ENCODE results near the gene SUN5.
"Not testable (repeated sequence)": the region's sequence is repeated elsewhere in the genome, so short reads cannot be mapped to it uniquely, and the experiment has no call there.

Gene SUN5, protein sequence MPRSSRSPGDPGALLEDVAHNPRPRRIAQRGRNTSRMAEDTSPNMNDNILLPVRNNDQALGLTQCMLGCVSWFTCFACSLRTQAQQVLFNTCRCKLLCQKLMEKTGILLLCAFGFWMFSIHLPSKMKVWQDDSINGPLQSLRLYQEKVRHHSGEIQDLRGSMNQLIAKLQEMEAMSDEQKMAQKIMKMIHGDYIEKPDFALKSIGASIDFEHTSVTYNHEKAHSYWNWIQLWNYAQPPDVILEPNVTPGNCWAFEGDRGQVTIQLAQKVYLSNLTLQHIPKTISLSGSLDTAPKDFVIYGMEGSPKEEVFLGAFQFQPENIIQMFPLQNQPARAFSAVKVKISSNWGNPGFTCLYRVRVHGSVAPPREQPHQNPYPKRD

GRCh38 chr20:33004141-33004751 lies at the start of gene SUN5:
SUN5 (minus strand) TSS chr20:33004433; CDS start chr20:33004340, 93 bp downstream.
- DNase-seq (ENCODE audit: low read depth in 2 of 3, low spot score in 1 of 3), result no peak

DNA sequence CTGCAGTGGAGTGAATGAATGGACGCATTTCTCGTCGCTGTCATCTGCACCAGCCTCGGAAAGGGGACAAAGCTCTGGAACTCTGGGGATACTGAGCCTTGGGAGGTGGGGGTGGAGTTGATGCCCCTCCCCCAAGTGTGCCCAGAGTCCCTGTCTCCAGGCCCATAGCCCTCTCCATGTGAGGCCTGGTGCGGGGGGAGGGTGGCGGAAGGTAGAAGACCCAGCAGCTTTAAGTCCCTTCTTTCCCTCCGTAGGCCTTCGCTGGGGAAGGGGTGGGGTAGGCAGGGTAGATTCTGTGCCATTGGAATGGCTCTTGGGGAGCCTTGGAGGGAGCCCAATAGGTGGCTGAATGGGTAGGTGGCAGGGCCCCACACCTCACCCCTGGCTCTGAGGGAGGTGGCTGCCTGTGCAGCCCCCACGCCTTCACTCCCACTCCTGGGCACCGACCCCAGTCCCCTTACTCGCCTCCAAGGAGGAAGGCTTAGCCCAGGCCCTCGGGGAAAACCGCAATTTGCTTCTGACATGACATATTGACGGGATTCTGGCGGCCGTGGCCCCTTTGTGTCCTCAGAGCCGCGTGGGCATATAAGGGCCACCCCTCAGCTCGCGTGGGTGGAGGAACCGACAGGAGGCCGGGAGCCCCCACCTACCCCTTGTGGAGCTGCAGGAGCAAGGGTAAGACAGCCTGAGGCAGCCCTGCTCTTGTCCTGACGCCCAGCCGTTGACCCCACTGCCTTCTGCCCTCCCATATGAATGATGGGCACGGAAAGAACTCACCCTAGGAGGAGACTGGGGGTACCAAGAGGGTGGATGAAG lies 49.3 kb upstream of the SUN5 start, which contains the start of gene BPIFB3:
BPIFB3 (plus strand) TSS at position 613 of the 816 bp plus-strand sequence. CDS start 1,533 bp downstream, outside the sequence.
- DNase-seq (ENCODE audit: low read depth in 2 of 3, low spot score in 1 of 3), result no peak

DNA sequence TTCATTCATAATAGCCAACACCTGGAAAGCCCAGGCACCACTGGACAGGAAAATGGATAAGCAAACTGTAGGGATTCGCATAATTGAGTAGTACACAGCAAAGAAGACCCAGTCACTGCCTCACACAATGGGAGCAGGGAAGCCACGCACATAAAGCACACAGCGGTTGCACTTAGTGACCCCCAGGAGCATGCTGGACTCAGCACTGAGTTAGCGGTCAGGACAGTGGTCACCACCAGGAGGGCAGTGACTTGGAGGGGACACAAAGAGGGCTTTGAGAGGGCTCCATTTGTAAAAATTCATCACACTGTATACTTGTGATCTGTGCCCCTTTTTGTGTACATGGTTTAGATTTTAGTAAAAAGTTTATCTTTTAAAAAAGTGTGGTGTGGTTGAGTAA lies 47.1 kb upstream of the SUN5 start:
- DNase-seq (ENCODE audit: low read depth in 2 of 3, low spot score in 1 of 3), result no peak

DNA sequence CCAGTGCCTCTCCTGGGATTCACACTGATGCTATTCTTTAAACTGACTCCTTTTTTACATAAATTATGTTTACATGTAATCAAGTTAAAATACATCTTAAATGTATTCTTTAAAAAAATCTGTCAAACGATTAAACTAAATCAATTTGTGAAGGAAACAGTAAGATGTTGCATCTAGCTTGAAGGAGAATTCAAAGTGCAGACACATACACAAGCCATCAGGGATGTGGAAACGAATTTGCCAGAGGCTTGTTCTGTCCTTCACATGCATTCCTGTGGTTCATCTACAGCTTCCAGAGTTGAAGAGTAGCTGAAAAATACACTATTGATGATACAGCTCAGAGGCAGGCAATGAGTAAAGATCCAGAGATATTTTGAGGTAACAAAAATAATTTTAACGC lies 42.2 kb upstream of the SUN5 start:
- DNase-seq (ENCODE audit: low read depth in 2 of 3, low spot score in 1 of 3), result no peak

DNA sequence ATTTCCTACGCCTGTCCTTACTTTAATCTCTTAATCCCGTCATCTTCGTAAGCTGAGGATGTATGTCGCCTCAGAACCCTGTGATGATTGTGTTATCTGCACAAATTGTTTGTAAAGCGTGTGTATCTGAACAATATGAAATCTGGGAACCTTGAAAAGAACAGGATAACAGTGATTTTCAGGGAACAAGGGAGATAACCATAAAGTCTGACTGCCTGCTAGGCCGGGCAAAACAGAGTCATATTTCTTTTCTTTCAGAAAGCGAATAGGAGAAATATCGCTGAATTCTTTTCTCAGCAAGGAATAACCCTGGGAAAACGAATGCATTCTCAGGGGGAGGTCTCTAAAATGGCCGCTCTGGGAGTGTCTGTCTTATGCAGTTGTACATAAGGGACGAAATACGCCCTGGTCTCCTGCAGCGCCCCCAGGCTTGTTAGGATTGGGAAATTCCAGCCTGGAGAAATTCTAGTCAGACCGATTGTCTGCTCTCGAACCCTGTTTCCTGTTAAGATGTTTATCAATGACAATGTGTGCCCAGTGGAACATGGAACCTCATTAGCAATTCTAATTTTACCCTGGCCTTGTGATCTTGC lies 41.0 kb upstream of the SUN5 start:
- not testable (repeated sequence) for DNase-seq (ENCODE audit: low read depth in 2 of 3, low spot score in 1 of 3)

- no peak for DNase-seq (ENCODE audit: low read depth in 2 of 3, low spot score in 1 of 3)
Measured at GRCh38 chr20:33043731-33044181, 39.5 kb upstream of the SUN5 start.

DNA sequence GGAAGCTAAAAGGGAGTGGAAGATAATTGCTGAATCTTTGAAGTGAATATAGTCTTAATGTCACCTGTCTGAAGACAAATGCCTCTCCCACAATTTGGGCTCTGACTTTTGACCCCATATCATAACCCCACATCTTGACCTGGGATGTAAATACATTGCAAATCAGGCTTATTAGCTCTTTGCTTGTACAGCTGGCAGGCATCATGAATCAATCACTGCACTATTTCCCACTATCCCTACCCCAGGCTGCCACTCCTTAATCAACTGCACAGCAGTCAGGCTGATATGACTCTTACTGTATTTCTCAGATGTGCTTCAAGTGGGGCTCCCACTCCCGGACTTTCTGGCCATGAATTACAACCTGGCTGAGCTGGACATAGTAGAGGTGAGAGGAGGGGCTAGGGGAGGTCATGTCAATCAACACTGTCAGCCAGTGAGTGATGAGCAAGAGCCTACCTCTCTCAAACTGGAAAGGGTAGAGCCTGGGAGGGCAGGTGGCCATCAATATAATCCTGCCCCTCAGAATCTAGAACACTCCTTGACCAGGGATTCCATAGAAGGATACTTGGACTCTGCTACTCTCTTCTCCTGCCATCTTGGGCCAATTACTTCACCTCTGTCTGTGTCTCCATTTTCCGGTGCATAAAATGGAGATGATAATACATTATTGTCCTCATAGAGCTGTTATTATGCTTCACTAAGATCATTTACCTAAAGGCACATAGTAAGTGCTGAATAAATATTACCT lies 38.9 kb upstream of the SUN5 start:
- DNase-seq (ENCODE audit: low read depth in 2 of 3, low spot score in 1 of 3), result no peak

- no peak for DNase-seq (ENCODE audit: low read depth in 2 of 3, low spot score in 1 of 3)
Measured at GRCh38 chr20:33042430-33042829, 38.2 kb upstream of the SUN5 start.

DNA sequence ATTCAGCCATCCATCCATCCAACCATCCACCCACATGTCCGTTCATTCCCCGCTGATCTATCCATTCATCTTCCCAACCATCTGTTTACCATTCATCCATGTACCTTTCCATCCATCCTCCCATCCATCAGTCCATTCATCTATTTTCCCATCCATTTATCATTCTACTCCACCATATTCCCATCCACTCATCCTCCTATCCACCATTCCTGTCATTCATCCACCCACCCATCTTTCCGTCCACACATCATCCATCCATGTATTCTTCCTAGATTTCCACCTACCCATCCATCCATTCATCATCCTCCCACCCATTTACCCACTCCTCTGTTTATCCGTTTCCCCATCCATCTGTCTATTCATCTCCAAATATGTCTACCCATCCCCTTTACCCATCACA lies 34.0 kb upstream of the SUN5 start:
- no peak for DNase-seq (ENCODE audit: low read depth in 2 of 3, low spot score in 1 of 3)

- no peak for DNase-seq (ENCODE audit: low read depth in 2 of 3, low spot score in 1 of 3)
Measured at GRCh38 chr20:33037456-33037855, 33.2 kb upstream of the SUN5 start.

GRCh38 chr20:33034901-33035492 lies 30.8 kb upstream of the SUN5 start:
- DNase-seq (ENCODE audit: low read depth in 2 of 3, low spot score in 1 of 3), result no peak

DNA sequence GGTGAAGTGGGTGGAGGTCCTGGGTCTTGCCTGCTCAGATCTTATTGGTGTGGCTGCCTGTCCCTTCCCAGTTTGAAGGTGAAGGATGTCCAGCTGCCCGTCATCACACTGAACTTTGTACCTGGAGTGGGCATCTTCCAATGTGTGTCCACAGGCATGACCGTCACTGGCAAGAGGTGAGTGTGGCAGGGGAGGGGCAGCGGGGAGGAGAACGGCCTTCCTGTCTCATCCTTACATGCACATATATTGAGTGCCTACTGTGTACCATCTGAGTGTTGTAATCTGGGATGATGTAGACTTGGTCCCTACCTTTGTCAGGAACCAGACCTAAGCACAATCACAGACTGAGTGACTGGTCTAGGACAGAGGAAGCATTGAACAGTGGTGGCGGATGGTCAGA lies 29.9 kb upstream of the SUN5 start:
- no peak for DNase-seq (ENCODE audit: low read depth in 2 of 3, low spot score in 1 of 3)

DNA sequence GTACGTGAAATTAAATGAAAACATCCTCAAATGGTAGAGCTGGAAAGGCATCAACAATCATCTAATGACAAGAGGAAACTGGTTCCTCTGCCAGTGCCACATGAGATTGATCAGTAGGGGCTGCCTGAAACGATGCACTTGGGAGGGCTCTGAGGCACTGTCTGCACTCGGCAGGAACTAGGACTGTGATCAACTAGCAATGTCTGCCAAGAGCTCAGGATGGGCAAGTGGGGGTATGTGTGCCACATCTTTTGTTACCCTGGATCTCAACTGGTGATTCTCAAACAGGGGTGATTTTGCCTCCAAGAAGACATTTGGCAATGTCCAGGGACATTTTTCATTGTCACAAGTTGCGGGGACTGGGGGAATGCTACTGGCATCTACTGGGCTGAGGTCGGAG lies 29.1 kb upstream of the SUN5 start:
- DNase-seq (ENCODE audit: low read depth in 2 of 3, low spot score in 1 of 3), result no peak

DNA sequence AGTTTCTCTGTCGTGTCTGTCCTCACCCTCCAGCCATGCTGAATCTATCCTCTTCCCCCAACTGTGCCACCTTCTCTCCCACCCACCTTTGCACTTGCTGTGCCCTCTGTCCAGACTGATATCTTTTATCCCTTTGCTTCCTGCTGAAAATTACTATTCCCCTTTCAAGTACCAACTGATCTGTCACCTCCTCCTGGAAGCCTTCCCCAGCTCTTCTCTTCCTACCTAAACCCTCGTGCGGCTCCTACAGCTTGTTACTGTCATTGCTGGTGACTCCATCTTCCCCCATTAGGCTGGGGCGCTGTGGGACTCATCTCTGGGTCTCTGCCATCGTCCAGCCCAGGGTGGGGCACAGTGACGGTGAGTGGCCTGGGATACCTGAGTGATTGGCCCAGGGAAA lies 28.3 kb upstream of the SUN5 start:
- DNase-seq (ENCODE audit: low read depth in 2 of 3, low spot score in 1 of 3), result no peak

DNA sequence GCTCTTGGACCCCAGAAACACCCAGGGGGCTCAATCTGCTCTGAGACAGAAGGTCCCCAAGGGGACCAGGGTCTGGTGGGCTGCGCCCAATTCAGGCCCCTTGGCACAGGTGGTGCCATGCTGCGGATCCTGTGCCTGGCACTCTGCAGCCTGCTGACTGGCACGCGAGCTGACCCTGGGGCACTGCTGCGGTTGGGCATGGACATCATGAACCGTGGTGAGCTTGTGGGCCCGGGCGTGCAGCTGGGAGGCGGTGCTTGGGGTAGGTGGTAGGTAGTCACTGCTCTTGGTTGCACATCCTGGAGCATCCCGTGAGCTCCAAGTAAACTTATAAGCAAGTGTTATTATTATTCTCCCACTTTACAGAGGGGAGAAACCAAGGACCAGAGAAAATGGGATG lies 27.3 kb upstream of the SUN5 start, which contains the start of gene BPIFB6:
BPIFB6 (plus strand) TSS at position 118 of the 400 bp plus-strand sequence; CDS start at position 118, 0 bp downstream.
- no peak for DNase-seq (ENCODE audit: low read depth in 2 of 3, low spot score in 1 of 3)

- no peak for DNase-seq (ENCODE audit: low read depth in 2 of 3, low spot score in 1 of 3)
Measured at GRCh38 chr20:33030569-33030968, 26.3 kb upstream of the SUN5 start.

DNA sequence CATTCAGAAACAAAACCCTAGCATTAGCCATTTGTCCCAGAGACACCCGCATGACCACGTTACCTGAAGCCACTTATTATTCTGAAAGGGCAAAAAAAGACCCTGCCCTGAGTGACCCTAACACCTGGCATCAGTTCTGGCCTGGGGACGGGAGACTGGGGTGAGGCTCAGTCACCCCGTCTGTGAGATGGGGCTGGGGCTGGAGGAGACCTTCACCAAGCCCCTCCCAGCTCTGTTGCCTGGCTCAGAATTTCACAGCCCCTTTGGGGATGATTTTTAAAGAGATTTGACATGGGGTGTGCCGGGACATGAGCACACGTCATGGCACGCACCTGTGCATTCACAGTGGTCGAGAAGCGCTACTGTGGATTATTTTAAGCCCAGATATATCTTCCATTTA lies 25.8 kb upstream of the SUN5 start:
- DNase-seq (ENCODE audit: low read depth in 2 of 3, low spot score in 1 of 3), result no peak

GRCh38 chr20:33028875-33029274 lies 24.6 kb upstream of the SUN5 start:
- DNase-seq (ENCODE audit: low read depth in 2 of 3, low spot score in 1 of 3), result no peak

DNA sequence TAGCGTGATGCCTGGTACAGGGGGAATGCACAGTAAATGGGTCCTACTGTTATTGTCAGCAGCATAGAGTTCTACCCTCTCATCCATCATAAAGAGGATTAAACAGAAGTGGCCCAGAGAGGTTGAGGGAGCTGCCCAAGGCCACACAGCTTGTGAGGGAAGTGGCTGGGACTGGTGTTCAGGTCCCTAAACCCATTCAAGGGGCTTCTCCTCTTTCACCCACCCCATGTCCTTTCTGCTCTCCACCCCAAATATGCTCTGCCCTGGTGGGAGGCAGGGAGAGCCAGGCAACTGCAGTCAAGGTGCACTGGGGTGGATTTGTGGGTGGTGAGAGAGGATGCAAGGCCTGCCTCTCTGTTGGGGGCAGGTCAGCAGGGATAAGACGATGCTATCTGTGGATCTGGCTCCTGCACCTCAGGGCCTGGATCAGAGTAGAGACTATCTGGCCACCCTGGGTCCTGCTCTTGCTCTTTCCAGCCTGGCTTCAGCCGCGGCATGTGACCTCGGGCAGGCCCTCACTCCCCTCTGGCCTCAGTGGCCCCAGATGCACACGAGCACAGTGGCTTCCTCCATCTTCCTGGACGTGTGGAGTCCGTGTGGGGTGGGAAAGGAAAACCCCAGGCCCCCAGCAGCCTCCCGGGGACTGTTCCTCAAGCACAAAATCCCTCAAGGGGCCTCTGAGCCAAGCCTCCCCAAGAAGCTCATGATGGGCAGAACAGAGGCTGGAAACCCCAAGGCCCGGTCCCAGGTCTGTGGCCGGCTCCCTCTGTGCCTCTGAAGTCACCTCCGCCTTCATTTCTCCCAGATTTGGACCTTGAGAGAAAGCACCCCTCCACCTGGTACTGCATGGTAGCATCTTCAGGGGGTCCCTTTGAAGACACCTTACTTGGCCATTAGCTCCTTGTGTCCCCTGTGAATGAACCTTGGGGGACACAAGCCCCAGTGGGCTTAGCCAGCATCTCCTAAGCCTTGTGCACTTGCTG lies 23.8 kb upstream of the SUN5 start:
- no peak for DNase-seq (ENCODE audit: low read depth in 2 of 3, low spot score in 1 of 3)
